ENCODE data around the gene ABCG8.
"Not testable (repeated sequence)": the region's sequence is repeated elsewhere in the genome, so short reads cannot be mapped to it uniquely, and the experiment has no call there.

ABCG8 gene

DNA sequence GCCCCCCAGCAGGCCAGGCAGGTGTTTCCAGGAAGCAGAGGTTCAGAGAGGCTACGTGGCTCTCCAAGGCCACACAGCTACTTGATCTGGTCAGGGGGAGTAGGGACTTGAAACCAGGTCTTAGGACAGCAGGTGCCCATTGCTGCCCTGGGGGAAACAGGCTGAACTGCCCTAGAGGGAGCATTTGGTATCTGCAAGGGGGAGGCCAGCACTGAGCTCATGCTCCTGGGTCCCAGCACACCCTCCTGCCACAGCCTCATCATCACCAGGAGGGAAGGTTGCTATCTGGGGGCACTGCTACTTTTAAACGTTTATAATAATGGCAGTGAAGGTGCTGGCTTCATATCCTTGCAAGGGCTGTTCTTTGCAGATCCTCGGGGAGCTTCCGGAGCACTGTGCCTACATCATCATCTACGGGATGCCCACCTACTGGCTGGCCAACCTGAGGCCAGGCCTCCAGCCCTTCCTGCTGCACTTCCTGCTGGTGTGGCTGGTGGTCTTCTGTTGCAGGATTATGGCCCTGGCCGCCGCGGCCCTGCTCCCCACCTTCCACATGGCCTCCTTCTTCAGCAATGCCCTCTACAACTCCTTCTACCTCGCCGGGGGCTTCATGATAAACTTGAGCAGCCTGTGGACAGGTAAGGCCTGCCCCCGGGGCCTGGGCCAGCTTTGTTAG, 36.1 kb downstream of the ABCG8 start:
- no peak for DNase-seq

DNA sequence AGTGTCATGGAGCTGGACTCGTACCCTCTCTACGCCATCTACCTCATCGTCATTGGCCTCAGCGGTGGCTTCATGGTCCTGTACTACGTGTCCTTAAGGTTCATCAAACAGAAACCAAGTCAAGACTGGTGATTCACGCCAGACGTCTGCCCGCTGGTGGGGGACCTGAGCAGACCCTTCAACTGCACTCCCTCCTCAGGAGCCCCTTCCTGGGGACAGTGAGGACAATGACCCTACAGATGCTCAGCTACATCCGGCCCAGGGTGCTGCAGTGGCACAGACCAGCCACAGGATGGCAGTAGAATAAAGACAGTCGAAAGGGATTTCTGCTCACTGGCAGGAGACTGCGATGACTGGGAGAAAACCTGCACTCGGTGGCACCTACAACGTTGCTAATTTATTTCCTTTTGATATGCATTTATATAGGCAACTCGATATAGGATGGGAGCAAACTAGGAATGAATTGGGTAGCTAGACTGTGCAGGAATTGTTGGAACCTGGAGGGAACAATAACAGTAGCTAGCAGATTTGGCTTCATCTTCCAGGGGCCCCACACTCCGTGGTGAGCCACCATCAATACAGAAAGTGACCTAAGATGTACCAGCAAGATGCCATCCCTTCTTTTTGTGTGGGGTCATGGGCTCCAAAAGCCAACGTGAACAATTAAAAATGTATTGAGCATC, 39.2 kb downstream of the ABCG8 start:
- DNase-seq: peak; percentile 3

DNA sequence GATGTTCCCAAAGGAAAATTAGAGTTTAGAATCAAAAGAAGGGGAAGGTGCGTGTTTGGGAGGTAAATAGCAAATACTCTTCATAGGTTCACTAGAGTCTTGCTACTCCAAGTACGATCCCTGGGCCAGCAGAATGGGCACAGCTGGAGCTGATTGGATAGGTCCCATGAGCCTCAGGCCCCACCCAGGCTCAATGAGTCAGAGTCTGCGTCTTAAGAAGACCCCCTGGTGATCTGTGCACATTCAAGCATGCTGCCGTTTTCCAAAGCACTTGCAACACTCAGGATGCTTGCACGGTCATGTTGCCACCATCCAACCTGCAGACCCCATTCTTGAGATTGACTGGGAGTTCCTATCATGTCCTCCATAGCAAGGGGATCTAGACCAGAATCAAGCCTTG, 40.5 kb downstream of the ABCG8 start:
- no peak for DNase-seq

DNA sequence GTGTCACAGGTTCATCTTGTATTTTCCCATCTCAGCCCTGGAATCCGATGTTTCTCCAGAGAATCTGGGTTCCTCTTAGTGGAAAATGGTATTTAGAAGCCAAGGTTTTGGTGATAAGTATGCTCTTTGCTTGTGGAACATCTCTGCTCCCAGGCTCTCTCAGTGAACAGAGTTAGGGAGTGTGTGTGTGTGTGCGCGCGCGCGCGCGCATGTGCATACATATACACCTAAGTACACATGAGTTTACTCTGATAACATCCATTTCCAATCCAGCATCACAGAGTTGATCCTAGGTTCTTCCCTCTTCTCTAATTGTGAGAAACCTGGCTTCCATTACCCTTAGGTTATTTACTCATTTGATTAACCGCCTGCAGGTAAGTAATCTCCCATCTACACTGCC, 41.7 kb downstream of the ABCG8 start:
- DNase-seq: no peak

- no peak for DNase-seq
These were observed 42.2 kb downstream of the ABCG8 start for GRCh38 chr2:43880952-43881351.

GRCh38 chr2:43882312-43882711, 43.5 kb downstream of the ABCG8 start:
- no peak for DNase-seq

GRCh38 chr2:43884689-43885088, 45.9 kb downstream of the ABCG8 start:
- no peak for DNase-seq

- DNase-seq: no peak
These were observed 46.4 kb downstream of the ABCG8 start for GRCh38 chr2:43885132-43885632.

DNA sequence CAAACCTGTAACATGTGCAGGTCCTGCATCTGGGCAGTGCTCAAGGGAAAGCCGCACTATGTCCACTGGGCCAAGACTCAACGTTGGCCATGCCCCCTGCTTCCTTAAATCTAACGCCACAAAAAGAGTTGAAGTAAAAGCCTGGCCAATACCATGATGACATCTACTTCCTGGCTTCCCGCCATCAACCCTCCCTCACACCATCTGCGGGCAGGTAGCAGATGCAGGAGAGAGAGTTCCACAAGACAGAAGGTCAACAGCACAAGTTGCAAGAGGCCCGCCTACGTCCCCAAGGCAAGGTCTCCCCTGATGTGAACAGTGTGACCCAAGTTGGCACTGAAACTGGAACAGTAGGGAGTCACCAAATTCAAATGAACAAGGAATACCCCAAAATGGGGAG, 48.4 kb downstream of the ABCG8 start:
- DNase-seq: no peak

DNA sequence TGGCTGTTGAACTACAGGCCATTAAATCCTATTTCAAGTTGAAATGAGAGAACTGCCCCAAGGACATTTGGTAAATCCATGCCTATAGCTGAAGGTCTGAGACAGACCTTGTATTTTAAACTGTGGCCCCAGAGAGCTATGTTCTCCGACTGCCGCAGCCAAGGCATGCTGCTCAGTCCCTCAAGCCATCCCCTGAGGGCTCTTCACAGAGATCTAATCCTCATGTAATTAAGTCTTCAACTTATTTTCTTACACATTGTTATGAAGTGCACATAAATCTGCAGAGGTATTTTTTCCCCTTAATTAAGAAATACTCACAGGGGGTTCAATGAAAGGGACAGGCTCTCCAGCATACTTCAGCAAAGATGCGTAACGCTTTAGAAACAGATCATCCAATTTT, 50.6 kb downstream of the ABCG8 start:
- no peak for DNase-seq

- DNase-seq: no peak
These were observed 52.1 kb downstream of the ABCG8 start for GRCh38 chr2:43890855-43891254.

- DNase-seq: no peak
These were observed 56.0 kb downstream of the ABCG8 start for GRCh38 chr2:43894743-43895142.

GRCh38 chr2:43896906-43897305, 58.1 kb downstream of the ABCG8 start:
- DNase-seq: no peak

DNA sequence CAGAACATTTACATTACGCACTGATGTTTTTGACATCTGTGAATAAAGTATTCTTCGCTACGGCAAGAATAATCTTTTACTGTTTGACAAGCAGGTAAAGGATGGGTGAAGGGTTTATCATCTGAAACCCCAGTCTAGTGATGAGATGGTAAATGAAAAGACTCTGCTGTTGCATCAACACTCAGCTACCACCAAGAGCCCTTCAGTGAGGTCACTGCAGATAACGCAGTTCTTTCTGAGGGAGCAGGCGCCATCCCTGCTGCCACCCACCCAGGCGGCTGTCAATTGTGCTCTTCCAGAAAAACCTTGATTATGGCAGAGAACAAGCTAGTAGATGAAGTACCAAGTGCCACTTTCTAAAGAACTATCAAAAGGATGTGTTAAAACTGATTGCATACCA, 58.7 kb downstream of the ABCG8 start:
- DNase-seq: no peak

DNA sequence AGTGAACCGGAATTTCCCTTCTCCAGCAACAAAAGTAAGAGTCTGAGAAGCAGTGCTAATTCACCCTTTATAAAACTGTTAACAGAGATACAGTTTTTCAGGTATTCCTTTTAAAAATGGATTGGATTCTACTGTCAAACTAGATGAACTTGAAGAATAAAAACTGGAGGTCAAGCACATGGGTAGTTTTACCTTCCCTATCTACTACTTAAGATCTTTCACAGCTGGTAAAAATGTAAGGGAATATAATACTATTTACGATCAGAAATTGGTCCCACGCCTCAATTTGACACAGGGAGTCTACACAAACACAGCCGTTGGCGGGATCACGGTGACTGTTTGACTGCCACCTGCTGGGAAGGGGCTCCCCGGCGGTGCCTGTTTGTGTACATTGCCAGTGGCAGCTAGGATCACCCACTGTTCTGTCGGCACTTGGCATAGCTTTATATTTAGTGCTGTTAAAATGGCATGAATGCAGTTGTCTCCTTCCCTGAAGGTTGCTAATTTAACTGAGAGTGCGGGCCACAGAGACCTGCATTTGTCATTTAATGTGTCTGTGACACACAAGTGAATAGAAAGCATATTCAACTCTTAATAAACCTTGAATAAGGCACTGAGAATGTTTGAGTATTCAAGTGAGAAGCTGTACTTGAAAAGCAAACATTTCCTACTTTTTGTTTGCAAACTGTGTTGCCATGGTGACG, 59.5 kb downstream of the ABCG8 start:
- DNase-seq: no peak

DNA sequence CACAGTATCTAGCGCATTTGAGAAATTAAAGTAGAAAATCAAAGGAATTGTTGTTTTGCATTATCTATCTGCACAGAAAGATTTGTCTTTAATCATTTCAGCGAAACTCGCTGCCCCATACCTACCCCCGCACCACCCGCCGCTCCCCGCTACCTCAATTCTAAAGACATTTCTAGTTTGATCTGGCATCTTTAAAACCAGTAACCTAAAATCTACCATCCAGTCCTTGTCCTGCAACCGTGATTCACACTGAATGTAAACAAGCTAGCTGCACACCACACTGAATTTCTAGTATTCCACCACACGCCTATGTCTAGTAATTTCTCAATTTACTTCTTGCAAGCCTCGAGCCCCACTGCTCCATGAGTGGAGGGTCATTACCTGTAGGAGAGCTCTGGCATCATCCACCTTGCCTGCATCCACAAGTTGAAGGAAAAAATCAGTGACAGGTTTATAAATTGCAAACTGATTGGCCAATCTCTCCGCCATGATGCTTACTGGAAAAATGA, 60.1 kb downstream of the ABCG8 start:
- DNase-seq: no peak

DNA sequence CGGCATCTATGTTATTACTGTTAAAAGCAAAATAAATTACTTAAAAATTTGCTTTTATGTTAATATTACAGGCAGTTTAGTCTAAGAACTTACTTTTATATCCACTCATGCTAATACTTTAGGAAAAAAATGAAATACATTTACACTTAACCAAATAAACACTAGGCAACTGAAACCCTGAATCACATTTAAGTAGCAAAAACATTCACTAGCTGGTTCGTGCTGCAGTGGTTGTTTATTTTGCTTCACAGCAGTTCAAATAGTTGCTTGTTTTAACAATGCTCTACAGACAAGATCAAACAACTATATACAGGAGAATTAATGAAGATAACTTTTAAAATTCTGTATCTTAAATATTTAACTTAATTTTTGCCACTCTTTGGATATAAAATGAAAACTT, 60.8 kb downstream of the ABCG8 start:
- DNase-seq: no peak

DNA sequence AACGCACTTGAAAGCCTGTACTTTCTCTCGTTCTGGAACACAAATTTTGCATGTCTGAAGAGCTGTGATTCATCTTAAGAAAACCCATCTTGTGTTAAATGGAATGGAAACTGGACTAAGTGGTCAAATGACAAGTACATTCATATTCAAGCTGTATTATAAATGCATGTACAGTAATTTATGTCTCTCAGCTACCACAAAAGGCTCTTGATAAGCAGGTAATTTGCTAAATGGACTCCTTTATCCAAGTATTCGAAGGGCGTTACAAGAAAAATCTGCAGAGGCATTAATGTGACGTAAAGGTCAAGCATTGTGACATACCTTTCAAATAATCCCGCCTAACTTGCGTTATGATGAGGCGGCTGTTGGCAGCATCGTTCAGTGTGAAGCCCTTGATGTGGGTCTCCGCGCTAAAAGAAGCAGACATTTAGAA, 66.6 kb downstream of the ABCG8 start:
- DNase-seq: no peak

GRCh38 chr2:43905871-43906270, 67.1 kb downstream of the ABCG8 start:
- DNase-seq: no peak

GRCh38 chr2:43906448-43907109, 67.8 kb downstream of the ABCG8 start:
- DNase-seq: no peak

GRCh38 chr2:43911136-43911790, 72.5 kb downstream of the ABCG8 start:
- not testable (repeated sequence) for DNase-seq

- no peak for DNase-seq
These were observed 85.7 kb downstream of the ABCG8 start for GRCh38 chr2:43924463-43924862.

DNA sequence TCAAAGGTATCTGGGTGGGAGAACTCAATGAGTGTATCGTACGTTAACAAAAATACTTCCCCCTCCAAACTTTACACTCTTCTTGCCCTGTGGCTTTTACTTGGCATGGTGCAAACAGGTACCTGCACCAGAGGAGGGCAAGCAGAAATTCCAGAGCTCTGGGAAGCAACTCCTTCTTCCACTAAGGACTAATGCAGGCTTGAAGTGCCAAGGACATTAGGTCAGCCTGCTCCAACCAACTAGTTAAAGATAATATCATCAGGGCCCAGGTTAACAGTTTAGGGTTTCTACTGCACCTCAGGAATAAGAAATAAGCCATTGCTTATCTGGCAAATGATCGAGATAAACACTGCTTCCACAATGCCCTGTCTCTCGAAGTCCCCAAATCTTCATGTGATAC, 86.7 kb downstream of the ABCG8 start:
- no peak for DNase-seq

Data from GOT3 (cell line).